GM19240 (cell line): Measurements from ENCODE around the gene P3H1.

Experiments used
- DNase-seq: peaks from one replicate; pipeline ENCODE4 v3.0.0; 2011; ENCODE audit warnings: low spot score; ENCODE audit not compliant: insufficient read length

P3H1 gene

DNA sequence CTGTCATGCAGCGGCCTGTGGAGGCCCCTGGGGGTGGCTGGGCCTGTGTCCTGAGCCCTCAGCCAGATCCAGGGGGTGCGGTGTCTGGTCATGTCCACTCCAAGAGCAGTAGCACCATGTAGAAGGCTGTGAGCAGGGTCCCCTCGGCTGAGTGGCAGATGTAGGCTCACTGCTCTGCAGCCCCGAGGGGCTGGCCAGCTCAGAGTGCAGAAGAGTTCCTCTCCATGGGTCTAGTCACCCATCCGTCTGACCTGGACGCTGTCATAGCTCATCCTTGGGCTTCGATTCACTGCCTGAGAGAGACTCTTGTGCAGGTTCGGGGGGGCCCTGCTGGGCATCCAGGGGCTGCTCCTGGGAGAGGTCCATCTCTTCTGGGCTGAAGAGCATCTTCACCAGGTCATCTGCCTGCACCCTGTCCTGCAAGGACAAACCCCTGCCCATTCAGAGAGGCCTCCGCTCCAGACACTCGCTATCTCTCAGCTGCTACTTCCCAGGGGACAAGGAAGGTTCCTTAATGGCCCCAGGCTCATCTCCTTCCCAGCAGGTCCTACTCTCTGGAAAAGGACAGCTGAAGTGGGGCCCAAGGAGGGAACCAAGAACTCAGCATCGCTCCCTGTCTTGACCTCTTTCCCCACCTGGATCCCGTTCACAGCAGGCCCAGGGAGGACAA lies 20.3 kb downstream of the P3H1 start:
- DNase-seq: no peak

DNA sequence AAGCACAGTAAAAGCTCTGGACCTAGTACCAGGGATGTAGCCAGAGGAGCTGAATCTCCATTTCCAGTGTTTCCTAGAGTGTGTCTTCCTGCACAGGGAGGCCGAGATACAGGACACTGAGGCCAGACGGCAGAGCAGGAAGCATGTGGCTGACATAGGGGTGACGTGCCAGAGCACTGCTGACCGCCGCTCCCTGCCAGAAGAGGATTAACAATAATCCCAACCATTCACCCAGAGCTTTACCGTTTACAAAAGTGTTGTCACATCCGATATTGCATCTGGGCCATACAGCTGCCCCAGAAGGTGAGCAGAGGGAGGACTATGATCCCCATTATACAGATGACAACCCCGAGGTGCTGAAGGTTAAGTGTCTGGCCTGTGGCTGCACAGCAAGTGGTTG lies 21.0 kb downstream of the P3H1 start:
- no peak for DNase-seq

GRCh38 chr1:42744148-42744413 lies 22.7 kb downstream of the P3H1 start:
- no peak for DNase-seq

DNA sequence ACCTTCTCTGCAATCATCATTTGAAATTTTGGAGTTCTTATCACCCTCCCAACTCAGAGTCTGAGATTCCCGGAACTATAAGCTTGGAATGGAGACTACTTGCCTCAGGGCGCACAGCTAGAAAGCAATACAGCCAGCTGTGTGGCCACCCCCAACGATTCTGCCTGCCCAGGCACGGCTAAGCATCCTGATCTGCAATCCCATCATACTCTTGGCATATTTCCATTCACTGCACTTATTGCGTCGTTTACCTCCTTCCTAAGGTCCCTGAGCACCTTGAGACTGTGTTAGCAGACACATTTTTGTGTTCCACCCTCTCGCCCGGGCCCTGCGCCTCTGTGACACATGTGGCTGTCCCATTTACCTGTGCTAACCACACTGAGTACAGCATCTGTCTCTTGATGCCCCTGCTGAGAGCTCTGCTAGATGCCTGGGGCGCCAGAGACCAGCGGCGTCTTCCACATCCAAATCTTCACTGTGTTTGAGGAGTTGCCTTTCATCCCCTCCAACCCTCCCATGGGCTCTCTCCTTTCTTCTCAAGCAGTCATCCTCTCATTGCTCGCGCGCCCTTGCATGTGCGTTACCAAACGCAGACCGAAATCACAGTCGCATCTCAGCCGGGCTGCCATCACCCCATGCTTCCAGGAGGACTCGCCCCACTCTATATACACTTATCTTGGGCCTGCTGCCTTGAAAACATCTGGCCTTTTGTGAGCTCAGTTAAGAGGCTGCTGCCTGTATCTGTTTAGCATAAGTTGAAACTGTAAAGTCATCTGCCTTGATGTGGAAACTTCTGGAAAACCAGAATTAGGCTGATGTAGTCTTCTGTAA lies 23.3 kb downstream of the P3H1 start:
- no peak for DNase-seq

DNA sequence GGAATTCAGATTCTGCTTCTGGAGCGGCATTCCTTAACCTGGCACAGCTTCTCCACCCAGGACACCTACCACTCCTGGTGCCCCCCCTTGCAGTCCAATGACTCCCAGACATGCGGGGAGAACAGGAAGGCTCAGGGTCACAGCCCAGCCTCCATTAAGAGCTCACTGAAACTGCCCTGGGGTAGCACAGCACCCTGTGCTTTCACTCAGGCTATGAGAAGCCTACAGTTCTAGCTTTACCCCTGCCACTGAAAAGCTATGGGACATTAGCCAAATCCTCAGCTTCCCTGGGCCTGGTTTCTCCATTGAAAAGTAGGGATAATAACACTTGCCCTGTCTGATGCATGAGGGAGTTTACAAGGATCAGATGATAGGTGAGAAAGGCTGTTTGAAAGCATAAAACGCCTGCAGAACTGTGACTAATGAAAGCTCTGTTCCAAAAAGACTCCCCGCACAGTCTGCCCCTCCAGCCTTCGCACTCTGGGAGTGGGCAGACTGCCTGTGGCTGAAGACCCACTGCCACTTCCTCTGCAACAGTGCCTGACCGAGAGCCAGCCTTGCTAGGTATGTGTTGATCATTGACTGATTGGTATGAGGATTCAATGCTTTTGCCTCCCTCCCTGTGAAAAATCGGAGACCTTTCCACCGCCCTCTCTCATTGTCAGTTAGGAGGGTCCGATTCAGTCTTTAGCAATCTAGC lies 24.1 kb downstream of the P3H1 start:
- DNase-seq: no peak

DNA sequence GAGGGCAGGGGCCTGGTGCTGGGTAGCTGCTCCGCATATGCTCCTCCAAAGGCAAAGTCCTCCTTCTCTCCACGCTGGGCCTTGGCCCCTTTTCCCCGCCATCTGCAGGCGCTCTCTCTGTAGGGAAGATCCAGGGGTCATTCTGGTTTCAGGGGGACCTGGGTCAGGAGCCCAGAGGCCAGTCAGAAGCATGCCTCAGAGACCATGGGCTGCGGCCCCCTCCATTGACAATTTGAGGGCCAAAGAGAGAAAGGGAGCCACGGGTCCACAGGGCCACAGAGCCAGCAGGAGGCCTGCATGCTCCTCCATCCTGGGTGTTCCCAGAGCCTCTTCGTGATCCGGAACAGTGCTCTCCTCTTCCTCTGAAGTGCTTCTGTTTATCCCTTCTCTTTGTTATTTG lies 24.7 kb downstream of the P3H1 start:
- DNase-seq: no peak

- no peak for DNase-seq
Observed at GRCh38 chr1:42741706-42742105, 25.1 kb downstream of the P3H1 start.

- DNase-seq: no peak
Observed at GRCh38 chr1:42740851-42741580, 25.8 kb downstream of the P3H1 start.

- no peak for DNase-seq
Observed at GRCh38 chr1:42739753-42740700, 26.8 kb downstream of the P3H1 start, which contains the start of gene CLDN19. Gene CLDN19, minus strand, starts transcription at chr1:42740236. Its CDS starts 173 bp downstream, at chr1:42740063.

DNA sequence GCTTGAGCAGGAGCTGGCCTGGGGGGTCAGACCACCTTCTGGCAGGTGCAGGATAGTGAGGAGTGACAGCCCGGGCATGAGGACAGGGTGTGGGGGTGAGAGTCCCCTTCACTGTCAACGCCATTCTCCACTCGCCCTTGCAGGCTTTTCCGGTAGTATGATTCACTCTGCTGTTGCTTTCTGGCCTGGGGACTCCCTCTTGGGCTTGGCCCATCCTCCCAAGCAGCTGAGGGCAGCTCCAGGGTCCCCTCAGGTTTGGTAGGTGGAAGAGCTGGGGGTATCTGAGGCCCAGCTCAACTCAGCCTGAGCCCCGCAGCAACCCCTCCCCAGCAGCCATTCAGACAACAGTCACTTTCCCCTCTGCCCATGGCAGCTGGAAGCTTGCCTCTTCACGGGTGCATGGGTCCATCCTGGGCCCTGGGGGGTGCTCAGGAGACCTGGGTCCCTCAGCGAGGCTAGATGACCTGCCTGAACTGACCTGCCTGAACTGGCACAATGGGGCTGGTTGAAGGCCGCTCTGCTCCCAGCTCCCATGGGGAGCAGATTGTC lies 28.1 kb downstream of the P3H1 start:
- no peak for DNase-seq

GRCh38 chr1:42737986-42738677 lies 28.7 kb downstream of the P3H1 start:
- no peak for DNase-seq

DNA sequence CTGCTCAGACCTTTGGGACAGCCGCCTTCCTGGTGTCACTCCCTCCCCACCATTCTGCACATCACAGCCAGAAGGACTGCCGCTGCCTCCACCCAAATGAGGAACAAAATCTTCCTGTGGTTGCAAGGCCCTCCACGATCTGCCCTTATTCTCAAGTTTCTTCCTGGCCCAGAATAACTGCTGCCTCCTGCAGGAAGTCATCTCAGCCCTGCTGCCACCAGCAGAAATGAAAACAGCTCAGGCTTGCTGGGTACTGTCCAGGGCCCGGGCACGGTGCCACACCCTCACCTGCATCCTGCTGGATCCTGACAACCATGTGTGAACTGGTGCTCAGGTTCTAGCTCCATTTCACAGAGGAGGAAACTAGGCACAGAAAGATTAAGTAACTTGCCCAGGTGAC lies 29.6 kb downstream of the P3H1 start:
- DNase-seq: no peak

- no peak for DNase-seq
Observed at GRCh38 chr1:42736571-42737200, 30.1 kb downstream of the P3H1 start.

DNA sequence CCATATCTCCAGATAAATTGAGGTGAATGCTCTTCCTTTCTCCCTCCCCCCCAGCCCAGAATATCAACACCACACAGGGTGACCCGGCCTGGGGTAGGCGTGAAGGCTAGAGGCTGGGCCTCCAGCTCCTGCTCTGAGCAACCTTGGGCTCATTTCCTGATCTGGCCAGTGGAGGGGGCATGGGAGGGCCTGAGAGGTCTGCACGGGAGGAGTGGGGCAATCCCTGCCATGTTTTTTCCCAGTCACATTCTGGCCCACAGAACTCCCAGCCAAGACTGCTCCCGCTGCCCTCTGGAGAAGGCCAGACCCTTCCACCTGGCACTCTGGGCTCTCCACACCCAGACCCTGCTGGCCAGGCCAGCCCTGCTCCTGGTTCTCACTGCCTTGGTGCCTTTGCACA lies 30.7 kb downstream of the P3H1 start:
- DNase-seq: no peak

- DNase-seq: no peak
Observed at GRCh38 chr1:42735477-42736105, 31.2 kb downstream of the P3H1 start.

GRCh38 chr1:42735056-42735455 lies 31.8 kb downstream of the P3H1 start:
- DNase-seq: no peak

DNA sequence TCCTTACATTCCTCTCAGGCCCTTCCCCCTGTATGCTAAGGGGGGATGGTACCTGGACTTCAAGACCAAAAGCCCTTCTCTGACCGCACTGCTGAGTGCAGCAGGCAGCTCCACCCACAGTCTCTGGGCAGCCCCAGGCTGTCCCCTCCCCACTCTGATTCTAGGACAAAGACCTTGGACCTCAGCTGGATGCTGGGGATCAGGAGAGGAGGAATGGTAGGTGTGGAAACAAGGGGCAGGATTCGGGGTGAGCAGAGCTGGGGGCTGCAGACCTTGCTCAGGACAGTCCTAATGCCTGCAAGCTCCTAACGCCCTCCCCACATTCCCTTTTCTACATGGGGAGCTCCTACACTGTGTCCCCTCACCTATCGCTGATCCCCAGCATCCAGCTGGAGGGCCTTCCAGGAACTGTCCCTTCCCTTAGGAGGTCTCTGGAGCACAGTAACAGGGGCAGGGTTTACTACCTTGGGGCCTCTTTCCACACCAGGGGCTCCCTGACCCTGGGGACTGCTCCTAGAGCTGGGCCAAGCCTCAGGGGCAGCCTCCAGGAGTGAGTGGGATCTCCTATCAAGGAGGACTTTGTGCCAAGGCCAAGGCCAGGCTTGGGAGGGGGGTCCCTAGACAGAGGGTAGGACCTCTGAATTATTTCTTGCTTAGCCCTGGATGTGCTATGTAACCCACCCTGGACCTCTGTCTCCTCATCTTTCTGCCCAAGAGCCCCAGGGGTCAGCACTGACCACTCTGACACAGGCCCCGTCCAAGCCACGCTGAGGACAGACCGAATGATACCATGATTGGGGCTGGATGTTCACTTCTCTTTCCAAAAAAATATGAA lies 32.4 kb downstream of the P3H1 start:
- DNase-seq: no peak
